NCI-H510A treated with DMSO at 0.1 percent for 48 hours (cell line): ENCODE measurements around the gene AKAP14.
"Not testable (repeated sequence)": the region's sequence is repeated elsewhere in the genome, so short reads cannot be mapped to it uniquely, and the experiment has no call there.

Experiments used
- DNase-seq: peaks from one replicate; lab custom pipeline; 2025; lab: John Stamatoyannopoulos, UW

The AKAP14 gene

DNA sequence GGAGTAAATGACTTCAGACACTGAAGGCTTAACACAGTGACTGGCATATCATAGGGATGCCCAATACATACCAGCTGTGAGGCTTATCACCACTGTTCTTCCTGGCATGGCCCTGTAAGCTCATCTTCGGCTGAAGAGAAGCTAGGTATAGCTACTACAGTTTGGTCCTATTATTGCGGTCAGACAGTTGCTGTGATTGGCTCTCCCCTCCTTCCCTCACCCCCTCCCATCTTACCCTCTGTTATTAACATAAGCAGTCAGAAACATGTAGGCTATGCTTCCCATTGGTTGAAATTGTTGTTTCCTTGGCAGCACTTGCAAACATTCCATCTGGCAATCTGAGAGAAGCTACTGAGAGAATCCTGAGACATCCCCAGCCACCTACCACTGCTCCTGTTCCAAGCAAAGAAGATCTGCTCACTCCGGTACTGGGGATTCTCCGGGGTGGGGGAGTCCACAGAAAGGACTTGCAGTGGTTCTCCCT, at the start of gene AKAP14:
TSS of gene AKAP14 (plus strand) at position 51 of the 484 bp plus-strand sequence. CDS start 7,331 bp downstream, outside the sequence.
- DNase-seq: no peak

- DNase-seq: peak; percentile 98
These were observed 43.0 kb upstream of the AKAP14 start, which contains the start of gene UPF3B for GRCh38 chrX:119852382-119853353. TSS of gene UPF3B (minus strand) at chrX:119852963. CDS start at chrX:119852928, 35 bp downstream.

- DNase-seq: peak; percentile 34
These were observed 42.2 kb upstream of the AKAP14 start for GRCh38 chrX:119853444-119853843.

GRCh38 chrX:119870626-119871131, 25.0 kb upstream of the AKAP14 start:
- DNase-seq: peak; percentile 17

DNA sequence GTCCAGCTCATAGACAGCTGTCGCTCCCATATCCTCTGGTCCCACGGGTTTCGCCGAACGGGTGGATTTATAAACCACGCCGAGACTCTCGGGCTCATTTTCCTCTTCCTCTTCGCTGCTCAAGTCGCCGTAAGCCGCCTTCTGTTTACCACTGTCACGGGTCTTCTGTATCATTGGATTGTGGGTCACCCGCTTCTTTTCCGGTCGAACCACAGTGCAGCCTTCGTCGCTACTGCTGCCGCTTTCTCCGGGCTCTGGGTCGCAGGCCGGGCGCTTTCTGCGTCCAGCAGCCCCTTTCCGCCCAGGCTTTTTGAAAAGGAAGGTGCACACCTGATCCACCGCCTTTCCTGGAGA, 24.5 kb upstream of the AKAP14 start:
- no peak for DNase-seq

- peak; percentile 76 for DNase-seq
These were observed 23.9 kb upstream of the AKAP14 start, which contains the start of the genes NDUFA1 and RNF113A for GRCh38 chrX:119871599-119872395. TSS of gene NDUFA1 (plus strand) at chrX:119871832. CDS start at chrX:119871912, 80 bp downstream. TSS of gene RNF113A (minus strand) at chrX:119871733. CDS start at chrX:119871613, 120 bp downstream.

- DNase-seq: no peak
These were observed 17.0 kb upstream of the AKAP14 start for GRCh38 chrX:119878740-119879139.

GRCh38 chrX:119880076-119880475, 15.6 kb upstream of the AKAP14 start:
- no peak for DNase-seq

GRCh38 chrX:119880552-119881437, 14.9 kb upstream of the AKAP14 start:
- DNase-seq: peak; percentile 6

GRCh38 chrX:119885554-119886428, 9.9 kb upstream of the AKAP14 start:
- no peak for DNase-seq

DNA sequence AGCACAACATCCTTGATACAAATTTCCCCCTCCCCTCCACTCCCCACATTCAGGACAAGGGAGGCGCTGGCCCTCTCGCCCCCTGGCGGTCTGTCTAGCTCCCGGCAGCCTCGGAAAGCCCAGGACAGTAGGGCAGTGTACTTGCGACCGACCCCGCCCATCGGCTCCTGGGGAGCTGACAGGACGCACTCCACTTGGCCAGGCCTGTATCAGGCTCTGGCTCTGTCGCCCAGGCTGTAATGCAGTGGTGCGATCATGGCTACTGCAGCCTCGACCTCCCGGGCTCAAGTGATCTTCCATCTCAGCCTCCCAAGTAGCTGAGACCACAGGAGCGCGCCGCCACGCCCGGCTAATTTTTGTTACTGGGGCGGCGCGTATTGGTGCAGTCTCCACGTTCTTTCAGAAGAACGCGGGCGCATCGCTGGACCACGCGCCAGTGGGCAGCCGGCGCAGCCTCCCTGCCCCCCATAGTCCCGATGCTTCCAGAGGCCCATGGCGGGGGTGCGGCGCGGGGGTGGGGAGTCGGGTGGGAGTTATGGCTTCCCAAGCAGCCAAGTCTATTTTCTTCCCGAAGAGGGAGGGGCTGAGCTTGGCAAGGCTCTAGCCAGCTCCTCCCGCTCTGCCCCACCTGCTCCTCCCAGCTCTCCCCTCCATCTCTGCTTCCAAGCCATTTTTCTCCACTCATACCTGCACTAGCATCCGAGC, 7.8 kb upstream of the AKAP14 start:
- peak; percentile 46 for DNase-seq

- not testable (repeated sequence) for DNase-seq
These were observed 5.1 kb upstream of the AKAP14 start for GRCh38 chrX:119890626-119891025.

DNA sequence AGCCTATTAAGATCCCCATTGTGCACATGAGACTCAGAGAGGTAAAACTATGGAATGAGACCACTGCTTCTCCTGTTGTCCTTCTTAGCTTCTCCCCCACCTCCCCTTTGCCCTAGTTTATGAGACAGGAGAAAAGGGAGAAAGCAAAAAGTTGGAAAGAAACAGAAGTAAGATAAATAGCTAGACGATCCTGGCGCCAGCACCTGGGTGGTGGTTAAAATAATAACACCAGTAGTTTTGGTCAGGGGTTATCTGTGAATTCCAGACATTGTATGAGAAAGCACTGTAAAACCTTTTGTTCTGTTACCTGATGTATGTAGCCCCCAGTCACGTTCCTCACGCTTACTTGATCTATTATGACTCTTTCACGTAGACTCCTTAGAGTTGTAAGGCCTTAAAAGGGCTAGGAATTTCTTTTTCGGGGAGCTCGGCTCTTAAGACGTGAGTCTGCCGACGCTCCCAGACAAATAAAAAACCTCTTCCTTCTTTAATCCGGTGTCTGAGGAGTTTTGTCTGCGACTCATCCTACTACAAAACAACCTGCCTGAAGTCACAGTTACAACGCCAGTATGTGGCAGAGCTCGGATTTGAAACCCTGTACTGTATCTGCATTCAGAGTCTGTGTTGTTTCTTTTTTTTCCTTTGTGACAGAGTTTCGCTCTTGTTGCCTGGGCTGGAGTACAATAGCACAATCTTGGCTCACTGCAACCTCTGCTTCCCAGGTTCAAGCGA, 3.6 kb upstream of the AKAP14 start:
- DNase-seq: not testable (repeated sequence)

DNA sequence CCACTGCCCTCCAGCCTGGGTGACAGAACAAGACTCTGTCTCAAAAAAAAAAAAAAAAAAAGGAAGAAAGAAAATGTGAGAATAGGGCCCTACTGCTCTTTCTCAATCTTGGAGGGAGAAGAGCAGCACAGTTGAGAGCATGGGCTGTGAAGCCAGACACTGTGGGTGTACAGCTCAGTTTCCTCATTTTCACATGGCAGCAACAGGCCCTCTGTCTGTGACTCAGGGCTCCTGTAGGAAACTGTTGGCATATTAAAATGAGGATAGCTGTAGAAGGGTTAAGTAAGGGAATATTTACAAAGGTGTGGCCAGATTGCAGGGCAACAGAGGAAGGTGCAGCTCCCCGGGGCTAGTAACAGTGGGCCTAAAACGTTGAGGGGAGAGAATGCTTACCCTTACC, 3.4 kb downstream of the AKAP14 start:
- no peak for DNase-seq

- DNase-seq: no peak
These were observed 5.3 kb downstream of the AKAP14 start for GRCh38 chrX:119900976-119901375.

- DNase-seq: no peak
These were observed 20.6 kb downstream of the AKAP14 start for GRCh38 chrX:119916310-119916709.

- no peak for DNase-seq
These were observed 22.2 kb downstream of the AKAP14 start for GRCh38 chrX:119917877-119918276.

- DNase-seq: no peak
These were observed 24.3 kb downstream of the AKAP14 start for GRCh38 chrX:119919835-119920585.
